GM18499 (cell line): ENCODE results near the gene ZNF792.
"Not testable (repeated sequence)": the region's sequence is repeated elsewhere in the genome, so short reads cannot be mapped to it uniquely, and the experiment has no call there.

ENCODE experiments used
- ATAC-seq: cut with Tn5 transposase; IDR thresholded peaks from one replicate; pipeline ENCODE4 v1.9.1; 2021; ENCODE audit warnings: moderate number of reproducible peaks; ENCODE audit not compliant: insufficient read depth, unreplicated experiment

ZNF792 gene

DNA sequence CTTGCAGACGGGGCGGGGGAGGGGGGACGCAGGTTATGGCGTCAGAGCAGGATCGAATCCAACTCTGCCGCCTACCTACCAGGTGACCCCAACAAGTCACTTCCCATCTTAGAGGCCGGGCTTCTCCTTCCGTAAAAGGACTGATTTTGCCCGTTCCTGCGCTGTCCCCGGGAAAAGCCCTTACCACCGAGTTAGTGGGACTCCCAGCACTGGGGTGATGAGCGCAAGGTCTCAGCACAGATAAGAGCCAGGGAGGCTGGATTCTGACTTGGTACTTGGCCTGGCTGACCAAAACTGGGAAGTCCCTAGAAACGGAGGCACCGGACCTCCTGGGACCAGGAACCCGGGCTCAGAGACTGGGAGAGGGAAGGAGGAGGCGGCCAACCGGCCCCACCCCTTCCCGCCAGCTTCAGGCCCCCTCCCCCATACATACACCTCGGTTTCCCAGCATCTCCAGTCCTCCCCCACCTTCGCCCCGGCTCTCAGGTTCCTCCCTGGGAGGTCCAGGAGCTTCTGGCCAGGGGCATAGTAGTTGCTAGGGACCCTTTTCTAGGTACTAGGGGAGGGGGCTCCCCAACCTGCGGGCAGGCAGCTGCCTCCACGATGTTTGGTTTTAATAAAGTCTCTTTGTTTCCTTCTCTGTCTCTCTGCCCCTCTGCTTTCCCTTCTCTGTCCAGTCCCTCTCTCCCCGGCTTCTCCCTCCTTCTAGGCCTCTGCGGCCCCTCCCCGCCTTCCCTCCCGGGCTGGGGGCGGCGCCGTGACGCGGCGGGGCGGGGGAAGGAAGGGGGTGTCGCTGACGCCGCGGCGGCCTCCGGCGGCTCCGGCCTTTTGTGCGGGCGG lies 35.7 kb upstream of the ZNF792 start, which contains the start of gene GRAMD1A:
Gene GRAMD1A, plus strand, starts transcription at position 826 of the 840 bp plus-strand sequence. CDS start 156 bp downstream, outside the sequence.
- no peak for ATAC-seq

DNA sequence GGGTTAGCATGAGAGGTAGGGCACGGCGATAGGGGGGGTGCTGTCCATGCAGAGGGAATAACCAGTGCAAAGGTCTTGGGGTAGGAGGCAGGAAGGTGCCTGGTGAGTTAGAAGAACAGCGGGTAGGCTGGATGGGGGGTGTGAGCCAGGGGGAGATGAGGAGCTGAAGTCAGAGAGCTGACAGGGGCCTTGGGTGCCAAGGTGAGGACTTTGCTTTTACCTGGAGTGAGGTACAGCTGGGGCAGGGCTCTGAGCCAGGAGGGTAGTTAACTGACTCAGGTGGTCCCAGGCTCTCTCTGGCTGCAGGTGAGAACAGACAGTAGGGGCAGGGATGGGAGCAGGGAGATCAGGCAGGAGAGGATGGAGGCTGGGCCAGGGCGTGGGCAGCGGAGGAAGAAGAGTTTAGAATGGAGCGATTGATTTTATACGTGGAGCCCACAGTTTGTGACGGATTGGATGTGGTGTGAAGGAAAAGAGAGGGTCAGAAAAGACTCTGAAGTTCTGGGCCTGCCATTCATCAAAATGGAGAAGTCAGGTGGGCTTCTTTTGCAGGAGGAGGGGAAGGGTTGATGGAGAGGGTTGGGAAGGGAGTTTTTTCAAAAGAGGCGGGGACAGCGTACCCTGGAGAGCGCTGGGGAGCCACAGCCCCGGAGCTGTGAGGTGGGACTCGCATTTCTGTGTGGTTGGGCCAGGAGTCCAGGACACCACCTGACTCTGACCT lies 34.9 kb upstream of the ZNF792 start:
- no peak for ATAC-seq

- not testable (repeated sequence) for ATAC-seq
Measured at GRCh38 chr19:34998224-34998623, 34.2 kb upstream of the ZNF792 start.

- no peak for ATAC-seq
Measured at GRCh38 chr19:34997071-34997617, 33.1 kb upstream of the ZNF792 start.

GRCh38 chr19:34995551-34995950 lies 31.5 kb upstream of the ZNF792 start:
- ATAC-seq = no peak

GRCh38 chr19:34994643-34995541 lies 30.9 kb upstream of the ZNF792 start:
- ATAC-seq = no peak

- no peak for ATAC-seq
Measured at GRCh38 chr19:34994286-34994642, 30.2 kb upstream of the ZNF792 start.

- not testable (repeated sequence) for ATAC-seq
Measured at GRCh38 chr19:34992582-34992981, 28.6 kb upstream of the ZNF792 start.

DNA sequence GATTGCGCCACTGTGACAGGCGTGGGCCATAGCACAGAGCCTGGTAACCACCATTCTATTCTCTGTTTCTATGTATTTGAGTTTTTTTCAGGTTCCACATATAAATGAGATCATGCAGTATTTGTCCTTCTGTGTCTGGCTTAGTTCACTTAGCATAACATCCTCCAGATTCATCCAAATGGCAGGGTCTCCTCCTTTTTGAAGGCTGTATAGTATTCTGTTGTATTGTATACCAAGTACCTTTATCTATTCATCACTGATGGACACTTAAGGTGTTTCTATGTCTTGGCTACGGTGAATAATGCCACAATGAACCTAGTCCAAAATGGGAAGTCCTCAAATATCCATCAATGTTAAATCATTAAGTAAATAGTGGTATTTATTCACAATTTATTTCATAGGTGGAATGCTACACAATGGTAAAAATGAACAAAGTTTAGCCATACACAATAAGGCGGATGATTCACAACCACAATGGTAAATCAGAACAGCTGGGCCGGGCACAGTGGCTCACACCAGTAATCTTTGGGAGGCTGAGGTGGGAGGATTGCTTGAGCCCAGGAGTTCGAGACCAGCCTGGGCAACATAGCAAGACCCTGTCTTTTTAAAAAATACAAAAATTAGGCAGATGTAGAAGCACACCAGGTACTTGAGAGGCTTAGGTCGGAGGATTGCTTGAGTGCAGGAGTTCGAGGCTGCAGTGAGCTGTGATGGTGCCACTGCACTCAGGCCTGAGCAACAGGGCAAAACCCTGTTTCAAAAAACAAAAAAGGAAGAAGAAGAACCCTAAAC lies 27.7 kb upstream of the ZNF792 start:
- ATAC-seq = no peak

DNA sequence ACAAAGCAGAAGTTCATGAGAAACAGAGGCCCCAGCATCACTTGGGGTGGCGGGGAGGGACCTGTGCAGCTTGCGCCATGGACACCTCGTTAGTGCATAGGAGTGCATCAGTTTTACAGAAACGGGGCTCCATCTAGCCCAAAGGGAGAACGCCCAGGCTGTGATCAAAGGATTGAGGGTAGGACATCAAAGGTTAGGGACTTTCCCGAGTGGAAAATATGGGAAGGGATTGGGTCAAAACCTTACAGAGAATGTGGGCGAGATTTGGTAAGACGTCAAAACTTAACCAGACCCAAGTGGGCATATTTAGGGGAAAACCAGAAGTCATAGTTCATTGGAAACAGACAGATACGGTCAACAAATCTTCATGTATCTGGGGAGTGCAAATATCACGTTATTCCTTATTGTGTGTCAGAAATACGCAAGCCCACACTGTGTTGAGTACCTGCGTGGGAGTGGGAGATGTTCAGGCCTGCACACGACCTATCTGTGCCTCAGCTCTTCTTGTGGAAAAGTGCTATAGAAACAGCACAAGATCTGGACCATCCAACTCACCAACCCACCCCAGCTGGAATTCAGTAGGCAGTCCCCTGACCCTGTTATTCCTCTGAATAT lies 26.7 kb upstream of the ZNF792 start:
- no peak for ATAC-seq

DNA sequence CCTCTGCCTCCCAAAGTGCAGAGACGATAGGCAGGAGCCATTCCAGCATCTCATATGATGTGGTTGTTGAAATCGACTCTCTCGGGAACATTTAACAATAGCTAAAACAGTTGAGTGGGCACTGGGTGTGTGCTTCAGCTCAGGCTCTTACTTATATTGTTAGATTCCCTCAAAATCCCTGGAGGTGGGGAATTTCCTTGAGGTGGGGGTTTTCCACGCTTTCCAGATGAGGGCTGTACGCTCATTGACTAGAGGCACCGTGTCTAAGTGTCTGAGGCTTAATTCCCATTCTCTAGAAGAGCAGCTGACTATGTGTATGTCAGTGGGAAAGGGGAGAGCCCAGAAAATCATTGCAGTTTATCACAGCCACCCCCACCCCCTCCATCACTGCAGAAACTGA lies 25.3 kb upstream of the ZNF792 start:
- no peak for ATAC-seq

- ATAC-seq = no peak
Measured at GRCh38 chr19:34988119-34988518, 24.1 kb upstream of the ZNF792 start.

- no peak for ATAC-seq
Measured at GRCh38 chr19:34985249-34986022, 21.4 kb upstream of the ZNF792 start.

- no peak for ATAC-seq
Measured at GRCh38 chr19:34984287-34984686, 20.3 kb upstream of the ZNF792 start.

DNA sequence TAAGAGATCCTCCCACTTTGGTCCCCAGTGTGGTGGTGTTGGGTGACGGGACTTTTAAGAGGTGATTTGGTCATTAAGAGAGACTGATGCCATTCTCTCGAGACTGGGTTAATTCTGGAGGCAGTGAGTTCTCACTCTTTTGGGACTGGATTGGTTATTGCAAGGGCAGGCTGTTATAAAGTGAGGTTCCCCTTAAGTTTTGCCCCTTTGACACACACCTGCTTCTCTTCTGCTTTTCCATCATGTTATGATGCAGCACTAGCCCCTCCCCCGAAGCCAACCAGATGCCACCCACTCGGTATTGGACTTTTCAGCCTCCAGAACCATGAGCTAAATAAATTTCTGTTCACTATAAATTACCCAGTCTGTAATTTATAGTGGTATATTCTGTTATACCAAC lies 19.8 kb upstream of the ZNF792 start:
- no peak for ATAC-seq

- no peak for ATAC-seq
Measured at GRCh38 chr19:34982275-34982674, 18.2 kb upstream of the ZNF792 start.

- ATAC-seq = no peak
Measured at GRCh38 chr19:34979819-34980640, 16.0 kb upstream of the ZNF792 start.

DNA sequence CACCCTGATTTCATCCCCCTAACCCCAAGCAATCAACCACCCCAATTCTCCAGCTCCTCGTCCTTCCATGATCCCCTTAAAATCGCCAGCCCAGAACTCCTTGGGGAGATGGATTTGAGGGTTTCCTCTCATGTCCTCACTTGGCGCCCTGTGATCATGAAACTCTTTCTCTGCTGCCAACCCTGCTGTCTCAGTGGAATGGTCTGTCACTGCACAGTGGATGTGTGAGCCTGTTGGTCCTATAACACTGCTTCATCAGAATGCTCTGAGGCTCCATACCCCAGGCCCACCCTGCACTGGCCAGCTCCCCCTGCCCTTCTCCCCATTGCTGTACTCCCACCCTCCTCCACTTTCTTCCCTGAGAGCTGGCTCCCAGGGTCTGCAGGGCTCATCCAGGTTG lies 12.6 kb upstream of the ZNF792 start:
- ATAC-seq = no peak
